Thyroid gland (tissue), 4 donors: Measurements from ENCODE around the gene TAF9B. TPM values are rescaled to one million over a fixed set of nuclear protein-coding genes. Genes with fewer than 3 reads are reported as not detected.
"Not testable (repeated sequence)": the region's sequence is repeated elsewhere in the genome, so short reads cannot be mapped to it uniquely, and the experiment has no call there.

Source experiments
- DNase-seq, 2 donors: peaks; one replicate each; pipeline ENCODE4 v3.0.0-alpha.2; 2019
- H3K27ac ChIP-seq, 3 donors: fragments of 200-600 bp; sonication (generic); 1 replicate in 2 of 3; 2 replicates in 1 of 3; pipeline ENCODE4 v1.5.1; 2016 to 2019; ENCODE audit warnings: mild to moderate bottlenecking in 1 of 3, moderate library complexity in 1 of 3
- H3K27me3 ChIP-seq: fragments of 200-600 bp; sonication (generic); one replicate; pipeline ENCODE4 v1.5.1; 2019
- H3K36me3 ChIP-seq, 2 donors: fragments of 200-600 bp; sonication (generic); one replicate each; pipeline ENCODE4 v1.5.1; 2016 to 2019
- H3K4me1 ChIP-seq, 2 donors: fragments of 200-600 bp; sonication (generic); one replicate each; pipeline ENCODE4 v1.5.1; 2017 to 2019
- H3K4me3 ChIP-seq, 3 donors: fragments of 200-600 bp; sonication (generic); replicated peaks in 1 of 3; 1 replicate in 2 of 3; 2 replicates in 1 of 3; pipeline ENCODE4 v1.5.1; 2016; ENCODE audit warnings: mild to moderate bottlenecking in 1 of 3
- H3K9me3 ChIP-seq: fragments of 200-600 bp; sonication (generic); one replicate; pipeline ENCODE4 v1.5.1; 2017
- POLR2A ChIP-seq, 2 donors: fragments of 450-650 bp; IDR thresholded peaks; one replicate each; pipeline ENCODE4 v1.6.1; 2017; ENCODE audit warnings: antibody characterized with exemption in 2 of 2, mild to moderate bottlenecking in 2 of 2, moderate library complexity in 1 of 2
- WGBS, 2 donors: methylation state at CpG; one replicate each; pipeline ENCODE4 v1.1.5; 2017; 5-methylcytosine and 5-hydroxymethylcytosine counted together
- intact Hi-C: fragments of 100-400 bp; cut with DNase I; formaldehyde crosslinking; loops from one replicate; pipeline ENCODE4 v1.15.1; 2023
- total RNA-seq, 4 donors: library from RNA; depleted of rRNA; stranded (reverse); fragments of >200 nt; gene quantifications; one replicate each; pipeline ENCODE4 v1.2.3, GENCODE V29; 2016
- TF ChIP-seq, protein P1 (sequence below), 6 experiments: fragments of 200-600 bp in 3 of 6; fragments of 450-650 bp in 3 of 6; sonication (generic) in 3 of 6; IDR thresholded peaks; one replicate each; pipeline ENCODE4 v1.5.1; 2016 to 2019; ENCODE audit warnings: antibody characterized with exemption in 6 of 6, mild to moderate bottlenecking in 2 of 6, inconsistent platforms in 1 of 6, moderate library complexity in 1 of 6

TAF9B gene
- total RNA-seq, 4 donors from 2014 or later, result 23.0 to 35.2 (median 25.9) TPM

DNA sequence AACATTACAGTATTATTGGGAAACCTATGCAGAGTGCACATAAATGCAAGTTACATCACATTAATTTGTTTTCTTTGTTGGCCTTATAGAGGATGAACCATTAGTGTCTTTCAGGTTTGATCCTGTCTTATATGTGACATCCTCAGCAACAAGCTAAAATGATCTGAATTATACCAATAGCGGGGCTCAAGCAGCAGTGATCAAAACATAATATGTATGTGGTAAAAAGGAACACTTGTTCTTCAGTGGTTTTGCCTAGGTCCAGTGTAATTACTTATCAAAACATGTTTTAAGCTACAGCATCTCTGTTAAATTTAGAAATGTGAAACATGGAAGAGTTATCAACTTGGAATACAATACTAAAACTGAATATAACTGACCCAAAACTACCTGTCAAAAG is 9.1 kb downstream of the TAF9B start:
- H3K36me3 ChIP-seq, result peaks cover 3 to 7% of the 10 kb centered on the region in 2 donors
- H3K4me1 ChIP-seq, result no peaks in the 10 kb centered on the region
- DNase-seq, result no peak
- TF ChIP-seq, protein P1, sequence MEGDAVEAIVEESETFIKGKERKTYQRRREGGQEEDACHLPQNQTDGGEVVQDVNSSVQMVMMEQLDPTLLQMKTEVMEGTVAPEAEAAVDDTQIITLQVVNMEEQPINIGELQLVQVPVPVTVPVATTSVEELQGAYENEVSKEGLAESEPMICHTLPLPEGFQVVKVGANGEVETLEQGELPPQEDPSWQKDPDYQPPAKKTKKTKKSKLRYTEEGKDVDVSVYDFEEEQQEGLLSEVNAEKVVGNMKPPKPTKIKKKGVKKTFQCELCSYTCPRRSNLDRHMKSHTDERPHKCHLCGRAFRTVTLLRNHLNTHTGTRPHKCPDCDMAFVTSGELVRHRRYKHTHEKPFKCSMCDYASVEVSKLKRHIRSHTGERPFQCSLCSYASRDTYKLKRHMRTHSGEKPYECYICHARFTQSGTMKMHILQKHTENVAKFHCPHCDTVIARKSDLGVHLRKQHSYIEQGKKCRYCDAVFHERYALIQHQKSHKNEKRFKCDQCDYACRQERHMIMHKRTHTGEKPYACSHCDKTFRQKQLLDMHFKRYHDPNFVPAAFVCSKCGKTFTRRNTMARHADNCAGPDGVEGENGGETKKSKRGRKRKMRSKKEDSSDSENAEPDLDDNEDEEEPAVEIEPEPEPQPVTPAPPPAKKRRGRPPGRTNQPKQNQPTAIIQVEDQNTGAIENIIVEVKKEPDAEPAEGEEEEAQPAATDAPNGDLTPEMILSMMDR (IDR thresholded peaks at IDR 0.05), result no peak
- no peak for TF ChIP-seq POLR2A (IDR thresholded peaks at IDR 0.05)
- no peak overlapping the region for H3K4me3 ChIP-seq
- no peak overlapping the region for H3K27ac ChIP-seq
- intact Hi-C loops, result no loop called here
- H3K27me3 ChIP-seq, result no peaks in the 10 kb centered on the region
- WGBS, 2 donors, result 92 to 94% methylated on average over 1 of the region's 1 CpG
- H3K9me3 ChIP-seq, result no peaks in the 10 kb centered on the region

DNA sequence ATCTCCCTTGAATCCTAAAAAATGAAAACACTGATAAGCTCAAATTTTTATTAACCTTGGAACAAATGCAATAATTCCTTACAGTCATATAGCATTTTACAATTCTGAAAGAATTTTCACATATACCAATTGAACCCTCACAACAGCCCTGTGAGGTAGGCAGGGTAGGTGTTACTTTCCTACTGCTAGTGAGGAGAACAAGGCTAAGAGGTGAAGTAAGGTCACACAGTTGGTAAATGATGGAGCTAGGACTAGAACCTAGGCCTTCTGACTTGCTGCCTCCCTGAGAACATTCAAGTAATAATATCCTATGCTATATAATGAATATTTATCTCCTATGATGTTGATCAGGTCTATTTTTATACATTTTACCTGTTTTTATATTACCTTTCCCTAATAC is 9.7 kb downstream of the TAF9B start:
- no peaks in the 10 kb centered on the region for H3K4me1 ChIP-seq
- intact Hi-C loops, result no loop called here
- no peak for TF ChIP-seq POLR2A (IDR thresholded peaks at IDR 0.05)
- TF ChIP-seq, protein P1 (IDR thresholded peaks at IDR 0.05), result no peak
- H3K27me3 ChIP-seq, result no peaks in the 10 kb centered on the region
- no peak overlapping the region for H3K4me3 ChIP-seq
- H3K9me3 ChIP-seq, result no peaks in the 10 kb centered on the region
- no peak for DNase-seq
- H3K36me3 ChIP-seq, result peaks cover 5 to 11% of the 10 kb centered on the region in 2 donors
- H3K27ac ChIP-seq, result no peak overlapping the region

DNA sequence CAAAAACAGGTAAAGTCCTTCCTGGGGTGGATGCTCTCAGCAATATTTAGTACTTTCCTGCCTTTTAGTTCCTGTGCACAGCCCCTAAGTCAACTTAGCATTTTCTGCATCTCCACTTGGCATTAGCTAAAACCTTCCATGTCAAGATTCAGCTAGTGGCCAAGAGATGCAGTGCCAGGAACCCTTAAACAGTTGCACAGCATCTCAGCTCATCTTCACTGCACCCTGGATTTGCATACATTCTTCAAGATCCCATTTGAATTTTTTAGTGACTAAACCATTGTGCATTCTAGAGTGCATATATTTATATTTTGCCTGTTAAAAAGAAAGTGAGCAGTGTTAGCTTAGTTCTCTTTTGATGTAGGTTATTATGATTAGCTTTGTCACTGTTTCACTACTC is 13.7 kb downstream of the TAF9B start:
- intact Hi-C loops, DNase-seq, H3K4me1 ChIP-seq, H3K4me3 ChIP-seq, H3K27ac ChIP-seq, H3K27me3 ChIP-seq, H3K9me3 ChIP-seq: not testable (repeated sequence)
- H3K36me3 ChIP-seq, result peaks cover 16 to 22% of the 10 kb centered on the region in 2 donors

DNA sequence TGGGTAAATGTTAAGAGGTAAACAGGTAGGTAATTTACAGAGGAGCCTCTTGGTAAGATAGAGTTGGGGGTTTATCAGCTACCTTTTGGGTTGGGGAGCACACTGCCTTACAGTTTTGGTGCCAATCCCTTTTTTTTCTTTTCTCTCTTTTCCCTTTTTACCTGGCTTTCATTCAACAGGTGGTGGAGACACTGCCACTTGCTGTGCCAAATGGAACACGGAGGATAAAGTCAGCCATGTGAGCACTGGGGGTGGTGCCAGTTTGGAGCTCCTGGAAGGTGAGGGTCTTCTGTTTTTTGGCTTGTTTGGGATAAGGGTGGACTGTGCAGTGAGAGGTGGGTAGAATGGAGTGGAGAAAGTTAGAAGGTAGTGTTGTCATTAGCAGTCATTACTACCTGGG is 14.3 kb downstream of the TAF9B start:
- TF ChIP-seq, protein P1 (IDR thresholded peaks at IDR 0.05), result no peak
- TF ChIP-seq POLR2A (IDR thresholded peaks at IDR 0.05), result no peak
- H3K27ac ChIP-seq, result no peak overlapping the region
- WGBS, 2 donors, result 78 to 92% methylated on average over 1 of the region's 1 CpG
- DNase-seq, result no peak
- H3K9me3 ChIP-seq, result no peaks in the 10 kb centered on the region
- no peak overlapping the region for H3K4me3 ChIP-seq
- no peaks in the 10 kb centered on the region for H3K27me3 ChIP-seq
- H3K36me3 ChIP-seq, result peaks cover 16 to 19% of the 10 kb centered on the region in 2 donors
- H3K4me1 ChIP-seq, result no peaks in the 10 kb centered on the region
- intact Hi-C loops, result no loop called here

DNA sequence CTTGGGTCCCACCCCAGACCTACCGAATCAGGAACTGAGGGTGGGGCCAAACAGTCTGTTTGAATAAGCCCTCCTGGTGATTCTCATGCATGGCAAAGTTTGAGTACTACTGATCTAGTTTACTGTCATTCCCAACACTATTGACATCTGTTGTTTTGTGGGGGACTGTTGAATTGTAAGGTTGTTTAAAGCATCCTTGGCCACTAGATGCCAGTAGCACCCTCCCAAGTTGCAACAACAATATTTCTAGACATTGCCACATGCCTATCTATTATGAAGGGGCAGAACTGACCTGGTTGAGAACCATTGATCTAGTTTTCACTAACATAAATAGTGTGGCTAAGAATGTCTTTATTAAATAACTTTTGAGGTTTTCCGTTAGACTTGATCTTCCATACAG is 15.1 kb downstream of the TAF9B start:
- Histone ChIP-seq H3K36me3 (peaks cover 16 to 19% of the 10 kb centered on the region in 2 donors), H3K4me3 (no peak overlapping the region), H3K27ac (no peak overlapping the region), H3K9me3 (no peaks in the 10 kb centered on the region), H3K27me3 (no peaks in the 10 kb centered on the region), H3K4me1 (no peaks in the 10 kb centered on the region)
- intact Hi-C loops, result no loop called here
- TF ChIP-seq, protein P1 (IDR thresholded peaks at IDR 0.05), result no peak
- no peak for TF ChIP-seq POLR2A (IDR thresholded peaks at IDR 0.05)
- no peak for DNase-seq
- WGBS, 2 donors, result 71 to 87% methylated on average over 2 of the region's 2 CpGs

DNA sequence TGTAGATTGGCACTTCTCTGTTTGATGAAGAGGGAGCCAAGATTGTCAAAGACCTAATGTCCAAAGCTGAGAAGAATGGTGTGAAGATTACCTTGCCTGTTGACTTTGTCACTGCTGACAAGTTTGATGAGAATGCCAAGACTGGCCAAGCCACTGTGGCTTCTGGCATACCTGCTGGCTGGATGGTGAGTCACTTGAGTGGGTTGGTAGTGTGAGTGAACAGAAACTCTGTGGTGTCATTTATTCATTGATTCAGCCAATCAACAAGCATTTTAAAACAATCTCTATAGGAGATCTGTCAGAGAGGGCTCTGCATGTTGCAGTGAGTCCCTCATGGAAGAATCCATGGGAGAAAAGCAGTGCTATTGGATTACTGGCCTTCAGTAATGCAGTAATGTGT is 16.3 kb downstream of the TAF9B start:
- Histone ChIP-seq H3K27ac (no peak overlapping the region), H3K4me3 (no peak overlapping the region), H3K27me3 (no peaks in the 10 kb centered on the region), H3K4me1 (no peaks in the 10 kb centered on the region), H3K36me3 (peaks cover 19 to 20% of the 10 kb centered on the region in 2 donors), H3K9me3 (no peaks in the 10 kb centered on the region)
- no peak for DNase-seq
- intact Hi-C loops, result no loop called here
- no peak for TF ChIP-seq POLR2A (IDR thresholded peaks at IDR 0.05)
- TF ChIP-seq, protein P1 (IDR thresholded peaks at IDR 0.05), result no peak
